Retinal pigment epithelial cell (primary cell): ENCODE results near the gene TENT5D.
"Not testable (repeated sequence)": the region's sequence is repeated elsewhere in the genome, so short reads cannot be mapped to it uniquely, and the experiment has no call there.

Experiments used
- DNase-seq: peaks from one replicate; pipeline ENCODE4 v3.0.0-alpha.2; 2010; ENCODE audit warnings: low read depth
- H3K4me3 ChIP-seq: 2 replicates; pipeline ENCODE4 v1.5.1; 2011; ENCODE audit warnings: mild to moderate bottlenecking, low read length, control low read depth, moderate library complexity
- TF ChIP-seq, protein P1 (sequence below): conservative IDR thresholded peaks from 2 replicates; pipeline ENCODE4 v1.5.1; 2011; ENCODE audit warnings: low read depth, low read length, control low read depth, inconsistent platforms

TENT5D gene

GRCh38 chrX:80431505-80431832 lies 11.2 kb downstream of the TENT5D start:
- H3K4me3 ChIP-seq: no peak overlapping the region
- TF ChIP-seq, protein P1, sequence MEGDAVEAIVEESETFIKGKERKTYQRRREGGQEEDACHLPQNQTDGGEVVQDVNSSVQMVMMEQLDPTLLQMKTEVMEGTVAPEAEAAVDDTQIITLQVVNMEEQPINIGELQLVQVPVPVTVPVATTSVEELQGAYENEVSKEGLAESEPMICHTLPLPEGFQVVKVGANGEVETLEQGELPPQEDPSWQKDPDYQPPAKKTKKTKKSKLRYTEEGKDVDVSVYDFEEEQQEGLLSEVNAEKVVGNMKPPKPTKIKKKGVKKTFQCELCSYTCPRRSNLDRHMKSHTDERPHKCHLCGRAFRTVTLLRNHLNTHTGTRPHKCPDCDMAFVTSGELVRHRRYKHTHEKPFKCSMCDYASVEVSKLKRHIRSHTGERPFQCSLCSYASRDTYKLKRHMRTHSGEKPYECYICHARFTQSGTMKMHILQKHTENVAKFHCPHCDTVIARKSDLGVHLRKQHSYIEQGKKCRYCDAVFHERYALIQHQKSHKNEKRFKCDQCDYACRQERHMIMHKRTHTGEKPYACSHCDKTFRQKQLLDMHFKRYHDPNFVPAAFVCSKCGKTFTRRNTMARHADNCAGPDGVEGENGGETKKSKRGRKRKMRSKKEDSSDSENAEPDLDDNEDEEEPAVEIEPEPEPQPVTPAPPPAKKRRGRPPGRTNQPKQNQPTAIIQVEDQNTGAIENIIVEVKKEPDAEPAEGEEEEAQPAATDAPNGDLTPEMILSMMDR: no peak
- no peak for DNase-seq

DNA sequence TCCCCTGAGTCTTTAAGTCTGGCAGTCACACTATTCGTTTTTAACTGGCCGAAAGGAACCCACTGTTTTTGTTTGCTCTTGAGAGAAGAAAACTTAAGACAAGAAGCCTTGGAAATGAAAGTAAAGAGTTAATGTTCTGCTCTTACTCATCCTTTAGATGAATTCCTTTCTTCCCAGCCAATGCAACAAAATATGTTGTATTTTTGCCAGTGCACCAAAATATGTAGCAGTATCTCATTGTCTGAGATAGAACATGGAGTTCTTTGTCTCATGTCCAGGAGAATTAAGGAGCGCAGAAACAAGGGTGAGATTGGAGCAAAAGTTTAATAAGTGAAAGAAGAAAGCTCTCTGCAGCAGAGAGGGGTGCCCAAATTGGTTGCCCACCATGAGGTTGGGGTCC lies 12.2 kb downstream of the TENT5D start:
- TF ChIP-seq, protein P1: no peak
- DNase-seq: no peak
- H3K4me3 ChIP-seq: no peak overlapping the region

DNA sequence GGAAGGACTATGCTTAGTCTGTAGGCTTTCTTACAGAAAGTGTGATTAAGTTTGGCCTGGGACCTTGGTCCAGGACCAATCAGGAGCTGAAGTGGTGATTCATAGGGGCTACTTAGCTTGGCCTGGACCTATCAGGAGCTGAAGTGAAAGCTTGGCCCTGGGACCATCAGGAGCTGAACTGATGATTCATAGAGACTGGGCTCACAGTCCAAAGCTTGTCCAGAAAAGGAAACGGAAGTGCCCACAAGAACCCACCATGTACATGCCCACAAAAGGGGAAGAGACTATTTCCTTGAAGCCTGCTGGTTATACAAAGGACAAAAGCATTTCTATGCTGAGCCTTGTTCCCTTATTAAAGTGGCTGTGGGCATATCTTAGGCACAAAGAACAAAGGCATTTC lies 12.6 kb downstream of the TENT5D start:
- H3K4me3 ChIP-seq: no peak overlapping the region
- DNase-seq: no peak
- TF ChIP-seq, protein P1: no peak

DNA sequence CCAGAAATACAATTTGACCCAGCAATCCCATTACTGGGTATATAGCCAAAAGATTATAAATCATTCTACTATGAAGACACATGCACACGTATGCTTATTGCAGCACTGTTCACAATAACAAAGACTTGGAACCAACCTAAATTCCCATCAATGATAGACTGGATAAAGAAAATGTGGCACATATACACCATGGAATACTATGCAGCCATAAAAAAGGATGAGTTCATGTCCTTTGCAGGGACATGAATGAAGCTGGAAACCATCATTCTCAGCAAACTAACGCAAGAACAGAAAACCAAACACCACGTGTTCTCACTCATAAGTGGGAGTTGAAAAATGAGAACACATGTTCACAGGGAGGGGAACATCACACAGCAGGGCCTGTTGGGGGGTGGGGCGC lies 47.9 kb downstream of the TENT5D start:
- DNase-seq, H3K4me3 ChIP-seq: not testable (repeated sequence)

DNA sequence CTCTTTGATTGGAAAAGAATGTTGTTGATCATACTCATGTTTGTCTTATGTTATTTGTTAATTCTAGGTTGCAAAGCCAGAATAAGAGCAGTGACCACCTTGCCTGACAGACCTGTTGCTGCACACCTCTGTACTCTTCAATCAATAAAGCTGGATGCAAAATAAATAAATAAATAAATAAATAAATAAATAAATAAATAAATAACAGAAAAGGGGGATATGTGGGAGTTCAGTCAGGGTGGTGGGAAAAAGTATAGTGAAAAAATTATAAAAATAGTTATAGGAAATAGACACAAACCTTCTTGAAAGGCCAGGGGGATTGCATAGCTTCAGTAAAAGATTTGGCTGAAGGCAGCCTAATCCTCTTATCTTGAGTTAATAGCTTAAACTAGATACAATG lies 51.3 kb downstream of the TENT5D start:
- no peak overlapping the region for H3K4me3 ChIP-seq
- TF ChIP-seq, protein P1: no peak
- no peak for DNase-seq

DNA sequence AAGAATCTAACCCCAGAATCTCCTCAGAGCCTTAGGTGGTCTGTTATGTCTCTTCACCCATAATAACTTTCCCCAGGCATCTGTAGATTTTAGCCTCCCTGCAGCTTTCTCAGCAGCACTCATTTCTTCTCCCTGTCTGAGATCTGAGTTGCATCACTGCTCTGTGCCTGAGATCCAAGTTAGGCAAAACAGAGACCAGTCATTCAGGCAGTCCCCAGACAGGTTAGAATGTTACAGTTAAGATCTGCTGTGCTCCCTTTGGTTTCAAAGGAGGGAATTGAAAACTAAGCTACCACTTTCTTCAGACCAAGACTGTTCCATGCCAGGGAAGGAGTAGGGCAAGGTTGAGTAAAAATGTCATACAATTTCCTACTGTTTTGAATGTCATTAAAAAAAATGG lies 65.3 kb downstream of the TENT5D start:
- no peak for DNase-seq
- H3K4me3 ChIP-seq: no peak overlapping the region
- TF ChIP-seq, protein P1: no peak

- H3K4me3 ChIP-seq: no peak overlapping the region
- no peak for DNase-seq
- TF ChIP-seq, protein P1: no peak
Measured at GRCh38 chrX:80486299-80486698, 66.1 kb downstream of the TENT5D start.

GRCh38 chrX:80489166-80489565 lies 68.9 kb downstream of the TENT5D start:
- no peak for DNase-seq
- no peak overlapping the region for H3K4me3 ChIP-seq
- TF ChIP-seq, protein P1: no peak
